GM21786 (cell line): Measurements from ENCODE around the gene PRELID2.
"Not testable (repeated sequence)": the region's sequence is repeated elsewhere in the genome, so short reads cannot be mapped to it uniquely, and the experiment has no call there.

Experiments
- ATAC-seq: cut with Tn5 transposase; IDR thresholded peaks from one replicate; pipeline ENCODE4 v1.9.1; 2021; ENCODE audit not compliant: unreplicated experiment

Gene PRELID2

GRCh38 chr5:145834917-145835847 is at the start of gene PRELID2:
Gene PRELID2 (minus strand): TSS chr5:145835342. CDS start chr5:145835251, 91 bp downstream.
- ATAC-seq: peak; percentile 91

GRCh38 chr5:145874765-145875164 is 39.6 kb upstream of the PRELID2 start:
- no peak for ATAC-seq

- ATAC-seq: no peak
Measured at GRCh38 chr5:145872914-145873313, 37.8 kb upstream of the PRELID2 start, which contains the start of gene GRXCR2. Gene GRXCR2 (minus strand): TSS chr5:145873014. CDS start chr5:145872968, 46 bp downstream.

- no peak for ATAC-seq
Measured at GRCh38 chr5:145872486-145872885, 37.3 kb upstream of the PRELID2 start.

DNA sequence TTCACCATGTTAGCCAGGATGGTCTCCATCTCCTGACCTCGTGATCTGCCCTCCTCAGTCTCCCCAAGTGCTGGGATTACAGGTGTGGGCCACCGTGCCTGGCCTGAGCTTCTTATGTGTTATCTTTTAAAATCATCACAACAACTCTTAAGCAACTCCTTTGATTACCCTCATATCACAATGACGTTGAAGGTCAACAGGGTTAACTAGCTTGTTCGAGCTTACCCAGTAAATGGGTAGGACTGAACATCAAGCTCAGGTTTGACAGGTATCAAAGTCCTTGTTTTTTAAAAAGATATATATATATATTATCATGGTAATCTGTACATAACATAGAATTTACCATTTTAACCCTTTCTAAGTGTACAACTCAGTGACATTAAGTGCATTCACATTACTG is 34.6 kb upstream of the PRELID2 start:
- ATAC-seq: no peak

- no peak for ATAC-seq
Measured at GRCh38 chr5:145867806-145868205, 32.7 kb upstream of the PRELID2 start.

GRCh38 chr5:145864432-145864831 is 29.3 kb upstream of the PRELID2 start:
- not testable (repeated sequence) for ATAC-seq

DNA sequence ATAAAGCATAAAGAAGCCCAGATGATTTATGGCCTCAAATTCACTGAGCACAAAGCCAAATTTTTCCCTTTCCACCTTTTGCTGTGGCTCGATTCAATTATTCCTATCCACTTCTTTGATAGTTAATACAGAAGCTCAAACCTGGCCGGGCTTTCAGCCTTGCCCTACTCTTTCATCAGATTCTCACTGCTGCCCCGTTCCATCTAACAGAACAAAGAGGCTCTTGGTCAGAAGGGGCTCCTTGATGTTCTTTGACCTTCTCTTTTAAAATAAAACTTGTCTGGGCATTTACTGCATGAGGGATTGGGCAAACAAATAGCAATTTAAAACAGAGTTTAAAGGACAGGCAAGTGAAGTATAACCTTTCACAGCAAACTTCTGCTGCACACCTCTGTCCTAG is 27.9 kb upstream of the PRELID2 start:
- ATAC-seq: no peak

- no peak for ATAC-seq
Measured at GRCh38 chr5:145859897-145860296, 24.8 kb upstream of the PRELID2 start.

GRCh38 chr5:145859453-145859852 is 24.3 kb upstream of the PRELID2 start:
- ATAC-seq: no peak

DNA sequence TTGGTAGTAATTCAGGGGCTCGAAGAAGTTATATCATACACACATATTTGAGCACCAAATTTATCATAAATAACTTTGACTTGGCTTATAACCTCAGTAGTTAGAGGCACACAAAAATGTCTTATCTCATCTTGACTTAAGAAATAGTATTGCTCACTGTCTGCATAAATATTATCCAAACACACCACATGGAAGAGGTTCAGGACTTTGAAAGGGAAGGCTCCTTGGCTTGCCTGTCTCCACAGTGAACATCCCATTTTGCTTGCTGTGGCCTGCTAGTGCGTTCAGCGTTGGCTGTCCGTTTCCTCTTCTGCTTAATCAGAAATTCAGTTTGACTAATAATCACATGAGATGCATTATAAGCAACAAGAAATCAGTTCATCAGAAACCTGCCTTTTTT is 23.8 kb upstream of the PRELID2 start:
- ATAC-seq: no peak

GRCh38 chr5:145856285-145856818 is 21.2 kb upstream of the PRELID2 start:
- ATAC-seq: no peak

DNA sequence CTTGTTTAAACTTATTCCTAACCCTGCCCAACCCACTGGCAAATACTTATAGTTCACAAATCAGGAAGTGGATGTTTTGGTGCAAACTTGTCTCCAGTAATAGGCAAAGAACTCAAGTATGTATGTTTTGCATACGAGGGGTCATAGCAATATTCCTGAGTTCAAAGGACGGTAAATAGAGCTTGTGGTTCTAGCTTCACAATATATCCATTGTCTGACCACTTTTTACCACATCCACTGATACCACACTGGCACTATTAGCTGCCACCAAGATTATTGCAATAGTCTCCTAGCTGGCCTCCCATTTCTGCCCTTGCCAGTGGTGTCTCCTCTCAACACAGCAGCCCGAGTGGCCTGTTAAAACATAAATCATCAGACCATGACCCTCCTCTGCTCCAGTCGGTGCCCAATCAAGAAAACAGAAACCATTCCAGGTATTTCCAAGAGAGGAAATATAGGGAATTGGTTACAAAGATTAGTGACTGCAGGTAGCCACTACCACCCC is 20.7 kb upstream of the PRELID2 start:
- no peak for ATAC-seq

DNA sequence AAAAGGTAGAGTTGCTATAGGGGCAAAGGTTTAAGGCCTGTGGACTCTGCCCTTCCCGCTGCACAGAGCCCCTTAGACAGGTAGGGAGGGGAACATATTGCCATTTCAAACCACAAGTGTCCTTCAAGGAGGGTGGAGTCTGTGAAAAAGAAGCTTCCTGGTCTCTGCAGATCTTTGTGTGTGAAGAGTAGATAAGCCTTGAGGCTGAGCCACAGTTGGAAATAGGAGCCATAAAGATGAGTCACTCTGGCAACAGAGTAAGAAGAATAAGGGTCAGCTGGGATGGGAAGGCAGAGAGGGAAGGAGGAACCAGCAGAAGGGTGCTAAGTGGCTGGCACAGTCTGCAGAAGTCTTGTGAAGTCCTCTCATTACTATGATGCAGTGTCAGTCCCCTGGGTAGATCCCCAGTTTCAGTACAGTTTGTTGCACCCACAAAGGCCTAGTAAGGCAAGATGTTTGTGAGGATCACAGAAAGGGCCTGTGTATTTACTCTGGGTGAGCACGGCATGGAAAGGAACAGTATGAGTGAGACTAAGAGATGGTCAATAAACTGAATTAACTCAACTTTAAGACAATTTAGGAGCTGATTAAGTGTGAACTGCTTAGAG is 19.6 kb upstream of the PRELID2 start:
- no peak for ATAC-seq

GRCh38 chr5:145853781-145854376 is 18.7 kb upstream of the PRELID2 start:
- no peak for ATAC-seq

- ATAC-seq: no peak
Measured at GRCh38 chr5:145852990-145853389, 17.8 kb upstream of the PRELID2 start.

GRCh38 chr5:145848854-145849253 is 13.7 kb upstream of the PRELID2 start:
- ATAC-seq: no peak

DNA sequence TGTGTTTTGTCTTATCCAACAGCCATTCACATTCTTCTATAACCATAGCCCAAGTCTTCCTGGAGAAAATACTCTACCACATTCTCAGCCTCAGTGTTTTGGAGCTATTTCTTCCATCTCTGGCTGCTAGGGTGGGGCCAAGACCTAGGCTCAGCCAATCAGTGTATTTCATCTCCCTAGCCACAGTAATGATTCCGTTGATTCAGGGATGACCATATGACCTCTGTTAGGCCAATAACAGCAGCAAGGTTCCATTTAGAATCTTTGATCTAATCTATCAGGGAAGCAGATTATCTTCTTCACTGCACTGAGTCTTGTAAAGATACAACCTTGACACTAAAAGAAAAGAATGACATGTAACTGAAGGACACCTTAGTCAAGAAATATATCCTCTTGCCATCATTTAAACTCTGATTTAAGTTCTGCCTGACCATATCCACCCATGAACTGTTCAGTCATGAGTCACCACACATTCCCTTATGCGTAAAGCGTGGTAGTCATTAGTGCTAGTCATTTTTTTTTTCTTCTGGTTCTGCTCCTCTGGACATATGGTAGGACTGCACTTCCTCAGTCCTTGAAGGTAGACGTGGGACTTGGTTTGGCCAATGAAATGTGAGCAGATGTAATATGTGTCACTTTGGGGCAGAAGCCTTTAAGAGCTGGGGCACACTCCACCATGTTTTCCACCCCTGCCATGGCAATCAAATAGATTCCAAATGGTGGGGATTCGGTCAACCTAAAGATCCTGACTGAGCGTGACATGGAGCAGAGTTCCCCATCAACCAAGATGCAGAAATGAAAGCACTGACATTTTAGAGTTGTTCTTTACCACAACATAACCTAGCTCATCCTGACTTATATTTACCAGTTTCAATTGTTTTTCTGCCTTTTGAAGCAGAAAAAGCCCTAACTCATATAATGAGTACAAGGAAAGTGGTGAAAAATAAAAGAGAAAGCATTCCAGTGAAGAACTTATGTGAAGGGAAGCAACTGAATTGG is 12.7 kb upstream of the PRELID2 start:
- no peak for ATAC-seq

DNA sequence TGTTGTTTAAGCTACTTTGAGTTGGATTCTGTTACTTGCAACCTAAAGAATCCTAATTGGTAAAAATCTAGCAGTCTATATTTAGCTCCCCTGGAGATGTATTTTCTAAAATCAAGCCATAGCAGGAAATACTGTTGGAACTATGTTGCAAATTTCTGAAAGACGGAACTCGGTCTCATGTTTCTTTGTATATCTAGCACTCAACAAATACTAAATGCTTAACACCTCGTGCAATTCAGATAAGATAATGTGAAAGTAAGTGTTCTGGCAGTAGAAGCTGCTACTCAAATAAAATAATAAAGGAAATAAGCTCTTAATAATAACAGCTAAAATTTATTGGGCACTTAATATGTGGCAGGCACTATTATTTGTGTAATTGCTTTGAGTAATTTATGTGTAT is 10.9 kb upstream of the PRELID2 start:
- ATAC-seq: no peak

- no peak for ATAC-seq
Measured at GRCh38 chr5:145841299-145841698, 6.2 kb upstream of the PRELID2 start.
